ENCODE data around the gene RSBN1L. TPM values are rescaled to one million over a fixed set of nuclear protein-coding genes. Genes with fewer than 3 reads are reported as not detected.
"Not testable (repeated sequence)": the region's sequence is repeated elsewhere in the genome, so short reads cannot be mapped to it uniquely, and the experiment has no call there.

Gene RSBN1L
- total RNA-seq (2014; rRNA removed; shearing (Covaris generic); ENCODE audit: low replicate concordance): 8.9 and 9.2 TPM in 2 replicates

- in situ Hi-C loops (cut with HindIII; ENCODE audit: low pct_unique_long_range_greater_than_20kb, low sequenced_read_pairs): no loop called here
- DNase-seq (ENCODE audit: low read depth): peak; percentile 94
Observed at GRCh38 chr7:77696057-77696642, at the start of gene RSBN1L. Gene RSBN1L, plus strand, starts transcription at chr7:77696459. Its CDS starts 11 bp downstream, at chr7:77696470.

GRCh38 chr7:77648742-77649338, 47.4 kb upstream of the RSBN1L start:
- in situ Hi-C loops (cut with HindIII; ENCODE audit: low pct_unique_long_range_greater_than_20kb, low sequenced_read_pairs): loop anchor here (25.0 kb wide), 1 partner anchor 263 kb away; no protein-coding TSS in a partner anchor
- DNase-seq (ENCODE audit: low read depth): no peak

GRCh38 chr7:77649716-77650349, 46.4 kb upstream of the RSBN1L start:
- in situ Hi-C loops (cut with HindIII; ENCODE audit: low pct_unique_long_range_greater_than_20kb, low sequenced_read_pairs): loop anchor here (25.0 kb wide), 1 partner anchor 262 kb away; no protein-coding TSS in a partner anchor
- no peak for DNase-seq (ENCODE audit: low read depth)

GRCh38 chr7:77651575-77652162, 44.6 kb upstream of the RSBN1L start:
- peak; percentile 19 for DNase-seq (ENCODE audit: low read depth)
- in situ Hi-C loops (cut with HindIII; ENCODE audit: low pct_unique_long_range_greater_than_20kb, low sequenced_read_pairs): no loop called here

GRCh38 chr7:77652826-77653225, 43.4 kb upstream of the RSBN1L start:
- in situ Hi-C loops (cut with HindIII; ENCODE audit: low pct_unique_long_range_greater_than_20kb, low sequenced_read_pairs); DNase-seq (ENCODE audit: low read depth): not testable (repeated sequence)

GRCh38 chr7:77653572-77653971, 42.7 kb upstream of the RSBN1L start:
- in situ Hi-C loops (cut with HindIII; ENCODE audit: low pct_unique_long_range_greater_than_20kb, low sequenced_read_pairs): no loop called here
- DNase-seq (ENCODE audit: low read depth): no peak

GRCh38 chr7:77655356-77655755, 40.9 kb upstream of the RSBN1L start:
- in situ Hi-C loops (cut with HindIII; ENCODE audit: low pct_unique_long_range_greater_than_20kb, low sequenced_read_pairs): no loop called here
- DNase-seq (ENCODE audit: low read depth): no peak

GRCh38 chr7:77655836-77656455, 40.3 kb upstream of the RSBN1L start:
- DNase-seq (ENCODE audit: low read depth): no peak
- in situ Hi-C loops (cut with HindIII; ENCODE audit: low pct_unique_long_range_greater_than_20kb, low sequenced_read_pairs): no loop called here

- DNase-seq (ENCODE audit: low read depth): peak; percentile 33
- in situ Hi-C loops (cut with HindIII; ENCODE audit: low pct_unique_long_range_greater_than_20kb, low sequenced_read_pairs): no loop called here
Observed at GRCh38 chr7:77657427-77658224, 38.6 kb upstream of the RSBN1L start.

- no peak for DNase-seq (ENCODE audit: low read depth)
- in situ Hi-C loops (cut with HindIII; ENCODE audit: low pct_unique_long_range_greater_than_20kb, low sequenced_read_pairs): no loop called here
Observed at GRCh38 chr7:77658928-77659327, 37.3 kb upstream of the RSBN1L start.

GRCh38 chr7:77661816-77662215, 34.4 kb upstream of the RSBN1L start:
- no peak for DNase-seq (ENCODE audit: low read depth)
- in situ Hi-C loops (cut with HindIII; ENCODE audit: low pct_unique_long_range_greater_than_20kb, low sequenced_read_pairs): no loop called here

GRCh38 chr7:77662869-77663268, 33.4 kb upstream of the RSBN1L start:
- in situ Hi-C loops (cut with HindIII; ENCODE audit: low pct_unique_long_range_greater_than_20kb, low sequenced_read_pairs): no loop called here

GRCh38 chr7:77664715-77665114, 31.5 kb upstream of the RSBN1L start:
- no peak for DNase-seq (ENCODE audit: low read depth)
- in situ Hi-C loops (cut with HindIII; ENCODE audit: low pct_unique_long_range_greater_than_20kb, low sequenced_read_pairs): no loop called here

More at GRCh38 chr7:77662869-77663268, 33.4 kb upstream of the RSBN1L start:
- no peak for DNase-seq (ENCODE audit: low read depth)

- no peak for DNase-seq (ENCODE audit: low read depth)
- in situ Hi-C loops (cut with HindIII; ENCODE audit: low pct_unique_long_range_greater_than_20kb, low sequenced_read_pairs): no loop called here
Observed at GRCh38 chr7:77665161-77665560, 31.1 kb upstream of the RSBN1L start.

GRCh38 chr7:77667459-77668086, 28.7 kb upstream of the RSBN1L start:
- in situ Hi-C loops (cut with HindIII; ENCODE audit: low pct_unique_long_range_greater_than_20kb, low sequenced_read_pairs): no loop called here

GRCh38 chr7:77674878-77675277, 21.4 kb upstream of the RSBN1L start:
- in situ Hi-C loops (cut with HindIII; ENCODE audit: low pct_unique_long_range_greater_than_20kb, low sequenced_read_pairs): no loop called here
- DNase-seq (ENCODE audit: low read depth): no peak

More at GRCh38 chr7:77667459-77668086, 28.7 kb upstream of the RSBN1L start:
- no peak for DNase-seq (ENCODE audit: low read depth)

- in situ Hi-C loops (cut with HindIII; ENCODE audit: low pct_unique_long_range_greater_than_20kb, low sequenced_read_pairs): no loop called here
- no peak for DNase-seq (ENCODE audit: low read depth)
Observed at GRCh38 chr7:77679608-77680007, 16.7 kb upstream of the RSBN1L start.
